ENCODE data around the gene C10orf62.

- TF ChIP-seq POLR2AphosphoS5 (IDR thresholded peaks at IDR 0.05; ENCODE audit: low read depth, low read length) (no peak), POLR2A (IDR thresholded peaks at IDR 0.05; ENCODE audit: low read depth, low read length) (no peak)
Observed at GRCh38 chr10:97589479-97589878, at the start of gene C10orf62.
